HG02852 (cell line): Measurements from ENCODE around the gene PLAAT4.
"Not testable (repeated sequence)": the region's sequence is repeated elsewhere in the genome, so short reads cannot be mapped to it uniquely, and the experiment has no call there.

ENCODE experiments used
- ATAC-seq: cut with Tn5 transposase; IDR thresholded peaks from one replicate; pipeline ENCODE4 v1.9.1; 2021; ENCODE audit warnings: mild to moderate bottlenecking, moderate library complexity; ENCODE audit not compliant: unreplicated experiment

PLAAT4 gene

DNA sequence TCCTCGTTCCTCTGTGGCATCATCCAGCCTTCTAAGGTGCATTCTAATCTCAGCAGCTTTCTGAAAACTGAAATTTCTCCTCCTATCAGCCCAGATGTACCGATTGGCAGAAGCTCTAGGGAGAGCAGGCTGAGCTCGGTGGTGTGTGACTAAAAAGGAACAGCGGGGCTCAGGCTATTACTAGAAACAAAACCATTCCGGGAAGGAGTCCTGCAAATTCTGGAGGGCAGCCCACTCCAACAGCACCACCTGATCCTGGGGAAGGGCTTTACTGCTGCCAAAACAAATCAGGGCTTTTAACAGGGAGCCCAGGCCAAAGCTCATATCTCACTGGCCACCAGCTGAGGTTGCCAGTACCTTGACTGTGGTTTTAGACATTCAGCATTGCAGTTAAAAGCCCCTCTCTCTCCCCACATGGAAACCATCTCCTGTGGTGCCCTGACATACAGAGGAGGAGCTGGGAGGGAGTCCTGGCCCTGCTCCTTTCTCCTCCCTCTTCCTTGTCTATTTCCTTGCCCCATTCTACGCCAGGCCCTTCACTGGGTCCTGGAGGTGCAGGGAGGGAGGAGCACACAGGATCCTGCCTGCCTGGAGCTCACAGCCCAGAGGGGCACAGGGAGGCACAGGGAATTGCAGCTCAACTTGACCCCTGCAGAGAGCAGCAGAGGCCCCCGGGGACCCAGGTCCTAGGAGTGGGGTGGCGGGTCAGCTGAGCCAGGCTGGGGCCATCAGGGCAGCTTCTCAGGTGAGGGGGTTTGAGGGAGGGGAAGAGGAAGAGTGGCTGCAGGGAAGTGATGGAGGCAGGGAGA is 889 bp downstream of the PLAAT4 start:
- no peak for ATAC-seq

DNA sequence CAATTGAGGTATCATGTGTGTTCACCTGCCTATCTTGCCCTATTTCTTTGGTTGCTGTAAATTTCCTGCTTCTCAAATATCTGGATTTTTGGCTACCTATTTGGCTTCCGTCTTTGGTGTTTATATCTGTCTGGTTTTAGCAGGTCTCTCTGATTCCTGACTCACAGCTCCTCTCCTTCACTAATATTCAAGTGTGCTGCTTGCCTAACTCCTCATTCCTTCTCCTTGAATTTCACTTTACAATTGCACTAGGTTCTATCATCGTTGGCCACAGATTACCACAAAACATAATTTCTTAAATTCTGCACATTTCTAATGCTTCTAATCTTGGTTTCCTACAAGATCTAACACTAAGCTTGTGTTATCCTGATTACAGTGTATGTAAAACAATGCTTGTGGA is 5.9 kb downstream of the PLAAT4 start:
- ATAC-seq, result not testable (repeated sequence)

GRCh38 chr11:63543711-63544110 is 7.1 kb downstream of the PLAAT4 start:
- ATAC-seq, result no peak

GRCh38 chr11:63547061-63547460 is 10.5 kb downstream of the PLAAT4 start:
- ATAC-seq, result no peak

- no peak for ATAC-seq
These were observed 11.6 kb downstream of the PLAAT4 start for GRCh38 chr11:63548178-63548577.

DNA sequence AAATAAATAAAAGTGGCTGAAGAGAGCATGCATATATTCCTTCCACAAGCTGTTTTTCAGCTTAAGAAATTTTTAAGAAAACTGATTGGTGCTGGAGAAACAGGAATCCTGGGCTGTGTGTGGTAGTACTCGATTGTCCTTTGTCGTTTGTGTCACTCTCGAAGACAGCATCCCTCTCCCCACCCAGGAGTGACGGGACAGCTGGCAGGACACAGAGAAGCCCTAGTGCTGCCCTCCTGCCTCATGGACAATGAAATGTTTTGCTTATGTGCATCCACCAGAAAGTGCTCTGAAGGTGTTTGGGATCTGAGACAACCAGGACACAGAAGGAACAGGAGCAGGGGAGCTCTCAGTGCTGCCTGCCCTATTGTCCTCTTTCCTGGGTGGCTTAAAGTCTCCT is 12.8 kb downstream of the PLAAT4 start:
- ATAC-seq, result no peak

GRCh38 chr11:63550156-63550700 is 13.6 kb downstream of the PLAAT4 start:
- not testable (repeated sequence) for ATAC-seq

GRCh38 chr11:63551091-63551888 is 14.7 kb downstream of the PLAAT4 start:
- ATAC-seq, result no peak

DNA sequence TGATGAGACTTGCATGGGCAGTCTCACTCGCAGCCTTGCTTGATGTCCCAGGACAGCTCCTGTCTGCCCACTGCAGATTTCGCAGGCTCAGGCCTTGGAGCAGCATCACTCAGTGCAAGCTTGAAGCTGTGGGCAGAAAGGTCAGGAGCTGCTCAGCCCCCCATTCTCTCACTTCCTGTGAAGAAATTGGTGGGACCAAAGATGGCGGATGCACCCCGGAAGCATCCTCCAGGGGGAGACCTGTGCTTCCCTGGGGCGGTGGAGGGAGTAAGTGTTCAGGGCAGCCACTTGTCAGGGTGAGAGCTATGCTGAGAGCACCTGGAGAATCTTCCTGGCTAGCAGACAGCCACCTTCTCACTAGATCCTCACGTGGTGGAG is 15.3 kb downstream of the PLAAT4 start:
- ATAC-seq, result no peak

- ATAC-seq, result no peak
These were observed 16.3 kb downstream of the PLAAT4 start for GRCh38 chr11:63552921-63553320.

DNA sequence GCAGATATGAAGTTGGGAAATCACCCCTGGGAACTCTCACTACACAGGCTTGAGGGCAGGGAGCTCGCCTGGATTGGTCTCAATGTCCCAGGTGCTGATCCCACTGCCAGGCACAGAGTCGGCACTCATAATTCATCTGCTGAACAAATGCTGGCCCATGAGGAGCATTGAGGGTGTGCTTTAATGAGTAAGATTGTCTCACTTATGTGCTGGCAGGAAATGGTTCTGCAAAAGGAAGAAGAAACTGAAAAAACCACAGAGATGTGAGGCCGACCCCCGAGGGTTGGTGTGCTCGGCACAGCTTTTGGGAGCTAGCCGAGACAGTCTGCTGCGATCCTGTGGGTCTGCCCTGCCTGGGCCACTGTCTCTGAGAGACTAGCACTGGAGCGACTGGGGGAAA is 17.2 kb downstream of the PLAAT4 start:
- peak; percentile 84 for ATAC-seq

- no peak for ATAC-seq
These were observed 18.2 kb downstream of the PLAAT4 start for GRCh38 chr11:63554877-63555223.

DNA sequence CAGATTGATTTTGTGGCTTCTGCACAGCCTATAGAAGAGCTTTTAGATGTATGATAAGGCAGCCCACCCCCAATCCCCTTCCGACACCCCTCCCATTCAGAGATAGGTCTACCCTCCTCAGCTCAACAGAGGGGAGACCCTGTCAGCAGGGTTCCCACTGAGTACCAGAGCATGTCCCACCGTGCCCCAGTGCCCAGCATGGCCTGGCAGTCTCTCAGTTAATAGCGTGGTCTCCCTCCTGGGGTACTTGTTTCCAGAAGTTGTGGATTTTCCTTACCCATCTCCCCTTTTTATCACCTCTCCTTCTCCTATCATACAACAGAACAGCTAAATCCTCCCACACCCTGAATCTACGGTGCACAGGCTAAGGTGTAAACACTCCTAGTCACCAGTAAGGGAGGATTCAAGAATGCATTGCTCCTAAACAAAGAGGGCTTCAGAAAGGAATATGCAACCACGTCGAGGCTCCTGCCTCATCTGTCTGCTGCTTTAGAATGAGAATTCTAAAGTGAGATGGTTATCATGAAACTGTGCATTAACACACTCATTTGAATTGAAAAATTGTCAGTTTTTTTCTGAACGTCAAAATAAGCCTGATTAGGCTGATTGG is 19.9 kb downstream of the PLAAT4 start:
- no peak for ATAC-seq

- ATAC-seq, result no peak
These were observed 21.0 kb downstream of the PLAAT4 start for GRCh38 chr11:63557570-63557969.

GRCh38 chr11:63558459-63559157 is 22.0 kb downstream of the PLAAT4 start:
- ATAC-seq, result no peak

- ATAC-seq, result no peak
These were observed 24.0 kb downstream of the PLAAT4 start for GRCh38 chr11:63560506-63561180.

- no peak for ATAC-seq
These were observed 26.8 kb downstream of the PLAAT4 start, which contains the start of gene PLAAT2 for GRCh38 chr11:63563201-63564055. PLAAT2 (minus strand) TSS chr11:63563379; CDS start chr11:63563324, 55 bp downstream.

GRCh38 chr11:63564056-63564774 is 27.6 kb downstream of the PLAAT4 start:
- ATAC-seq, result peak; percentile 64
